Effector memory CD4-positive, alpha-beta T cell (primary cell): ENCODE data around the gene COMMD1.
"Not testable (repeated sequence)": the region's sequence is repeated elsewhere in the genome, so short reads cannot be mapped to it uniquely, and the experiment has no call there.

ENCODE experiments used
- DNase-seq, 3 donors: peaks; one replicate each; pipeline ENCODE4 v3.0.0-alpha.2; 2020
- H3K27ac ChIP-seq: 2 replicates; pipeline ENCODE4 v1.7.0; 2013; ENCODE audit warnings: mild to moderate bottlenecking, low read length, moderate library complexity; ENCODE audit not compliant: insufficient read depth, poor library complexity, severe bottlenecking
- H3K27me3 ChIP-seq: replicated peaks from 2 replicates; pipeline ENCODE4 v1.7.0; 2013; ENCODE audit warnings: mild to moderate bottlenecking, low read length; ENCODE audit not compliant: insufficient read depth, control insufficient read depth, poor library complexity, severe bottlenecking
- H3K36me3 ChIP-seq: 2 replicates; pipeline ENCODE4 v1.7.0; 2013; ENCODE audit warnings: mild to moderate bottlenecking, low read length, moderate library complexity; ENCODE audit not compliant: control insufficient read depth, insufficient read depth
- H3K4me1 ChIP-seq: 2 replicates; pipeline ENCODE4 v1.7.0; 2013; ENCODE audit warnings: low read length, mild to moderate bottlenecking; ENCODE audit not compliant: control insufficient read depth, insufficient read depth, poor library complexity, severe bottlenecking
- H3K4me3 ChIP-seq: 2 replicates; pipeline ENCODE4 v1.7.0; 2013; ENCODE audit warnings: low read length, low read depth, mild to moderate bottlenecking; ENCODE audit not compliant: insufficient read depth, poor library complexity, severe bottlenecking
- H3K9me3 ChIP-seq: 2 replicates; pipeline ENCODE4 v1.7.0; 2013; ENCODE audit warnings: mild to moderate bottlenecking, low read length, moderate library complexity; ENCODE audit not compliant: control insufficient read depth

Gene COMMD1

DNA sequence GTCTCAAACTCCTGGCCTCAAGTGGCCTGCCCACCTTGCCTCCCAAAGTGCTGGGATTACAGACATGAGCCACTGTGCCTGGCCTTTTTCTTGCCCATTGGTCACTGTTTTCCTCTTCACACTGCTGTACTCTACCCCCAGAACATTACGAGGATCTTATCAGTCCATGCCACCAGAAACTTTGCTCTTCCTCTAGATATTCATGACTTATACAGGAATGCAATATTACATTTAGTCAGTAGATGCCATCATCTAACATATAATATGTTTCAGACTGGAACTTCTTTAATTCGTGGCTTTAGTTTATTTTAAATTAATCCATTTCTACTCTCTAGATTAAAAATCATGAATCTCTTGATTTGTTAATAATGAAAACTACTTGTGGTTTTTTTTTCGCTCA lies 135.5 kb downstream of the COMMD1 start:
- Histone ChIP-seq H3K9me3 (no peaks in the 10 kb centered on the region), H3K27me3 (no peaks in the 10 kb centered on the region), H3K4me3 (no peak overlapping the region), H3K36me3 (no peaks in the 10 kb centered on the region), H3K27ac (no peak overlapping the region), H3K4me1 (no peaks in the 10 kb centered on the region)
- no peak for DNase-seq

- H3K27ac ChIP-seq, DNase-seq, H3K36me3 ChIP-seq, H3K4me3 ChIP-seq, H3K4me1 ChIP-seq, H3K27me3 ChIP-seq, H3K9me3 ChIP-seq: not testable (repeated sequence)
Measured at GRCh38 chr2:62041701-62042385, 136.4 kb downstream of the COMMD1 start.

DNA sequence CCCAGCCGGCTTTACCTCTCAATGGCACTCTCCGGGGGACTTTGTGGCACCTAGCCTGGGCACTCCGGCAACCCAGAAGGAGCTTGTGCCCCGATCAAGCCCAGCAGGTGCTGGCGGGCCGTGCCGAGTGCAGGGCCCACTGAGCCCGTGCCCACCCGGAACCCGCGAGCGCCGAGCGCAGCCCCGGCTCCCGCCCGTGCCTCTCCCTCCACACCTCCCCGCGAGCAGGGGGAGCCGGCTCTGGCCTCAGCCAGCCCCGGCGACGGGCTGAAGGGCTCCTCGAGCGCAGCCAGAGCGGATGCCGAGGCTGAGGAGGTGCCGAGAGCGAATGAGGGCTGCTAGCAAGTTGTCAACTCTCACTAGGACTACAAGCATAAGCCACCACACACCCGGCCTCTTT lies 136.9 kb downstream of the COMMD1 start:
- Histone ChIP-seq H3K27ac (no peak overlapping the region), H3K4me3 (no peak overlapping the region), H3K36me3 (no peaks in the 10 kb centered on the region), H3K9me3 (no peaks in the 10 kb centered on the region), H3K27me3 (no peaks in the 10 kb centered on the region), H3K4me1 (no peaks in the 10 kb centered on the region)
- no peak for DNase-seq

DNA sequence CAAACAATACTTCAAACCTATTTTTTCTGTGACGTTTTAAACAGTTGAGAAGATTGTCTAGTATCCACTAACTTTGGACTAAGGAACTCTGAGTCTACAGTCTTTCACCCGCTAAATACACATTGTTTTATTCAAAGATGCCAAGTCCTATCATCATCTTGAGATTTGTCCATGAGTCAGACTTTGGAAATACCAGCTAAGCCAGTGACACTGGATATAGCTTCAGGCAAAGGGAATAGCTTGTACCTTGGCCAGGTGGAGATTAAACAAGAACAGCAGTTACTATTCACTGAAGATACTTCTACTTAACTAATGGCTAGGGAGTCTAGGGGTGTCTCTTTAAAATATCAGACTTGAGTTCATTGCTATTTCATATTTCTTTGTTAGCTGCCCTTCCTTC lies 137.5 kb downstream of the COMMD1 start:
- no peaks in the 10 kb centered on the region for H3K27me3 ChIP-seq
- DNase-seq, result no peak

GRCh38 chr2:62045017-62045543 lies 139.6 kb downstream of the COMMD1 start:
- no peaks in the 10 kb centered on the region for H3K4me1 ChIP-seq
- no peak overlapping the region for H3K27ac ChIP-seq
- H3K36me3 ChIP-seq, result no peaks in the 10 kb centered on the region
- DNase-seq, result no peak
- H3K9me3 ChIP-seq, result no peaks in the 10 kb centered on the region
- no peaks in the 10 kb centered on the region for H3K27me3 ChIP-seq
- no peak overlapping the region for H3K4me3 ChIP-seq

More for the DNA sequence above, 137.5 kb downstream of the COMMD1 start:
- Histone ChIP-seq H3K4me1 (no peaks in the 10 kb centered on the region), H3K4me3 (no peak overlapping the region), H3K27ac (no peak overlapping the region), H3K9me3 (no peaks in the 10 kb centered on the region), H3K36me3 (no peaks in the 10 kb centered on the region)

DNA sequence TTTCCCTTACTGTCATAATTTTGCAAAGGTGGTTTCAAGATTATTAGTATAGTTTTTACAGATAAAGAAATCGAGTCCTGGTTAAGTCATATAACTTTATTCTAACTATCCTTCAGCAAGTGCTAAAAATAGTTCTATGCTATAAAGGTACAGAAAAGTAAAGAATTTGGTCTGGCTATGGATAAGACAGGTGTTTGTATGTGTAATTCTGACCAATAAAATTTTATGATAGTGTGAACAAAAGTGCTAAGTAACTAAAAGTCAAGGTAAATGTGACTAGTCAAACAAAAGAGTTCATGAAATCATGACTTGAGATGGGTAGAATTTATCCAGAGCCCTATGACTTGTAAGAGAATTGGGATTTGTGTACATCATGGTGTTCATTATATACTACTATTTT lies 140.7 kb downstream of the COMMD1 start:
- Histone ChIP-seq H3K27ac (no peak overlapping the region), H3K4me1 (no peaks in the 10 kb centered on the region), H3K4me3 (no peak overlapping the region), H3K9me3 (no peaks in the 10 kb centered on the region), H3K36me3 (no peaks in the 10 kb centered on the region), H3K27me3 (no peaks in the 10 kb centered on the region)
- no peak for DNase-seq

GRCh38 chr2:62050456-62051045 lies 145.1 kb downstream of the COMMD1 start:
- Histone ChIP-seq H3K4me1 (no peaks in the 10 kb centered on the region), H3K9me3 (no peaks in the 10 kb centered on the region), H3K36me3 (no peaks in the 10 kb centered on the region), H3K4me3 (no peak overlapping the region), H3K27me3 (no peaks in the 10 kb centered on the region), H3K27ac (no peak overlapping the region)
- no peak for DNase-seq

GRCh38 chr2:62054029-62054791 lies 148.7 kb downstream of the COMMD1 start:
- Histone ChIP-seq H3K9me3 (no peaks in the 10 kb centered on the region), H3K36me3 (no peaks in the 10 kb centered on the region), H3K27ac (no peak overlapping the region), H3K4me3 (no peak overlapping the region), H3K27me3 (no peaks in the 10 kb centered on the region), H3K4me1 (no peaks in the 10 kb centered on the region)
- no peak for DNase-seq

GRCh38 chr2:62054916-62055450 lies 149.5 kb downstream of the COMMD1 start:
- H3K4me3 ChIP-seq, result no peak overlapping the region
- no peaks in the 10 kb centered on the region for H3K4me1 ChIP-seq
- no peaks in the 10 kb centered on the region for H3K27me3 ChIP-seq
- no peaks in the 10 kb centered on the region for H3K36me3 ChIP-seq
- no peaks in the 10 kb centered on the region for H3K9me3 ChIP-seq
- no peak for DNase-seq
- H3K27ac ChIP-seq, result no peak overlapping the region
